Loucy (cell line): Measurements from ENCODE around the gene SLIT1.

Experiments used
- H2AFZ ChIP-seq: fragments of 200-600 bp; sonication (generic); 2 replicates; pipeline ENCODE4 v1.6.0; 2016; ENCODE audit warnings: antibody characterized with exemption, mild to moderate bottlenecking, low read length, moderate library complexity
- H3F3A ChIP-seq: fragments of 200-600 bp; 2 replicates; pipeline ENCODE4 v1.6.0; 2016; ENCODE audit warnings: antibody characterized with exemption, low read depth, mild to moderate bottlenecking
- H3K27me3 ChIP-seq: fragments of 200-600 bp; sonication (generic); 2 replicates; pipeline ENCODE4 v1.6.1; 2014; ENCODE audit warnings: low read length, mild to moderate bottlenecking; ENCODE audit not compliant: insufficient read depth, poor library complexity, severe bottlenecking
- H3K36me3 ChIP-seq: fragments of 200-600 bp; sonication (generic); 2 replicates; pipeline ENCODE4 v1.6.1; 2016; ENCODE audit warnings: low read length; ENCODE audit not compliant: insufficient read depth
- H3K4me1 ChIP-seq: fragments of 200-600 bp; sonication (generic); 2 replicates; pipeline ENCODE4 v1.5.1; 2014; ENCODE audit warnings: low read length, mild to moderate bottlenecking; ENCODE audit not compliant: insufficient read depth, poor library complexity, severe bottlenecking
- H3K4me2 ChIP-seq: fragments of 200-600 bp; sonication (generic); 2 replicates; pipeline ENCODE4 v1.6.0; 2014; ENCODE audit warnings: antibody characterized with exemption, low read length, low read depth, mild to moderate bottlenecking; ENCODE audit not compliant: poor library complexity, severe bottlenecking
- H3K4me3 ChIP-seq: fragments of 200-600 bp; sonication (generic); 2 replicates; pipeline ENCODE4 v1.5.1; 2014; ENCODE audit warnings: low read length, mild to moderate bottlenecking, mixed read lengths; ENCODE audit not compliant: poor library complexity, severe bottlenecking
- H3K79me2 ChIP-seq: fragments of 200-600 bp; sonication (generic); 2 replicates; pipeline ENCODE4 v1.6.1; 2014; ENCODE audit warnings: low read length; ENCODE audit not compliant: insufficient read depth
- H3K9ac ChIP-seq: fragments of 200-600 bp; sonication (generic); 2 replicates; pipeline ENCODE4 v1.6.0; 2014; ENCODE audit warnings: mild to moderate bottlenecking, low read depth, low read length, moderate library complexity; ENCODE audit not compliant: poor library complexity, severe bottlenecking
- H3K9me2 ChIP-seq: fragments of 200-600 bp; sonication (generic); replicated peaks from 2 replicates; pipeline ENCODE4 v1.6.1; 2016; ENCODE audit warnings: low read depth, low read length, mixed read lengths
- H3K9me3 ChIP-seq: fragments of 200-600 bp; sonication (generic); 2 replicates; pipeline ENCODE4 v1.6.1; 2014; ENCODE audit warnings: mild to moderate bottlenecking, antibody characterized with exemption, low read length, low read depth; ENCODE audit not compliant: insufficient read depth
- H4K20me1 ChIP-seq: fragments of 200-600 bp; sonication (generic); 2 replicates; pipeline ENCODE4 v1.6.0; 2014; ENCODE audit warnings: antibody characterized with exemption, low read length, mild to moderate bottlenecking; ENCODE audit not compliant: insufficient read depth, poor library complexity, severe bottlenecking
- EZH2phosphoT487 ChIP-seq: fragments of 200-600 bp; IDR thresholded peaks from 2 replicates; pipeline ENCODE4 v1.6.1; 2018; ENCODE audit warnings: antibody characterized with exemption, mild to moderate bottlenecking, moderate library complexity, borderline replicate concordance
- TF ChIP-seq, protein P1 (sequence below): fragments of 200-600 bp; sonication (generic); conservative IDR thresholded peaks from 2 replicates; pipeline ENCODE4 v1.5.1; 2014; ENCODE audit warnings: mild to moderate bottlenecking, antibody characterized with exemption, low read length

SLIT1 gene

DNA sequence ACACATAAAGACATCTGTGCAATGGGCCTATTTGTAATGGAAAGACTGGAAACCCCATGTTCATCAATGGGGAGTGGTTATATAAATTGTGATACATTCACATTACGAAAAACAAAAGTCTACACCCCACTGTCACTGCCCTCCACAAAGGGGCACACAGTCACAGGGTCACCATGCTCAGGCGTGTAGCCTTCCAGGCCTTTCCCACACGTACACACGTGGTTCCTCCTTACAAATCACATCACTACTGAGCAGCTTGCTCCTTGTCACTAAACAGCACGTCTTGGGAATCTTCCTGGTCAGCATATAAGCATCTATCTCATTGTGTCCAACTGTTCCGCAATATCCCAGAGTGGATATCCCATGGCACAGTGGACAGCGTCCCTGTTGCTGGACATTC is 163.1 kb downstream of the SLIT1 start:
- Histone ChIP-seq H3K79me2 (no peaks in the 10 kb centered on the region), H2AFZ (no peak overlapping the region), H4K20me1 (no peaks in the 10 kb centered on the region), H3K9ac (no peak overlapping the region), H3F3A (no peaks in the 10 kb centered on the region), H3K9me3 (no peaks in the 10 kb centered on the region), H3K4me1 (peaks cover 6% of the 10 kb centered on the region), H3K36me3 (no peaks in the 10 kb centered on the region), H3K4me2 (no peak overlapping the region), H3K27me3 (no peaks in the 10 kb centered on the region), H3K4me3 (no peak overlapping the region), H3K9me2 (no peaks in the 10 kb centered on the region)
- TF ChIP-seq EZH2phosphoT487: no peak
- TF ChIP-seq, protein P1, sequence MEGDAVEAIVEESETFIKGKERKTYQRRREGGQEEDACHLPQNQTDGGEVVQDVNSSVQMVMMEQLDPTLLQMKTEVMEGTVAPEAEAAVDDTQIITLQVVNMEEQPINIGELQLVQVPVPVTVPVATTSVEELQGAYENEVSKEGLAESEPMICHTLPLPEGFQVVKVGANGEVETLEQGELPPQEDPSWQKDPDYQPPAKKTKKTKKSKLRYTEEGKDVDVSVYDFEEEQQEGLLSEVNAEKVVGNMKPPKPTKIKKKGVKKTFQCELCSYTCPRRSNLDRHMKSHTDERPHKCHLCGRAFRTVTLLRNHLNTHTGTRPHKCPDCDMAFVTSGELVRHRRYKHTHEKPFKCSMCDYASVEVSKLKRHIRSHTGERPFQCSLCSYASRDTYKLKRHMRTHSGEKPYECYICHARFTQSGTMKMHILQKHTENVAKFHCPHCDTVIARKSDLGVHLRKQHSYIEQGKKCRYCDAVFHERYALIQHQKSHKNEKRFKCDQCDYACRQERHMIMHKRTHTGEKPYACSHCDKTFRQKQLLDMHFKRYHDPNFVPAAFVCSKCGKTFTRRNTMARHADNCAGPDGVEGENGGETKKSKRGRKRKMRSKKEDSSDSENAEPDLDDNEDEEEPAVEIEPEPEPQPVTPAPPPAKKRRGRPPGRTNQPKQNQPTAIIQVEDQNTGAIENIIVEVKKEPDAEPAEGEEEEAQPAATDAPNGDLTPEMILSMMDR: no peak

DNA sequence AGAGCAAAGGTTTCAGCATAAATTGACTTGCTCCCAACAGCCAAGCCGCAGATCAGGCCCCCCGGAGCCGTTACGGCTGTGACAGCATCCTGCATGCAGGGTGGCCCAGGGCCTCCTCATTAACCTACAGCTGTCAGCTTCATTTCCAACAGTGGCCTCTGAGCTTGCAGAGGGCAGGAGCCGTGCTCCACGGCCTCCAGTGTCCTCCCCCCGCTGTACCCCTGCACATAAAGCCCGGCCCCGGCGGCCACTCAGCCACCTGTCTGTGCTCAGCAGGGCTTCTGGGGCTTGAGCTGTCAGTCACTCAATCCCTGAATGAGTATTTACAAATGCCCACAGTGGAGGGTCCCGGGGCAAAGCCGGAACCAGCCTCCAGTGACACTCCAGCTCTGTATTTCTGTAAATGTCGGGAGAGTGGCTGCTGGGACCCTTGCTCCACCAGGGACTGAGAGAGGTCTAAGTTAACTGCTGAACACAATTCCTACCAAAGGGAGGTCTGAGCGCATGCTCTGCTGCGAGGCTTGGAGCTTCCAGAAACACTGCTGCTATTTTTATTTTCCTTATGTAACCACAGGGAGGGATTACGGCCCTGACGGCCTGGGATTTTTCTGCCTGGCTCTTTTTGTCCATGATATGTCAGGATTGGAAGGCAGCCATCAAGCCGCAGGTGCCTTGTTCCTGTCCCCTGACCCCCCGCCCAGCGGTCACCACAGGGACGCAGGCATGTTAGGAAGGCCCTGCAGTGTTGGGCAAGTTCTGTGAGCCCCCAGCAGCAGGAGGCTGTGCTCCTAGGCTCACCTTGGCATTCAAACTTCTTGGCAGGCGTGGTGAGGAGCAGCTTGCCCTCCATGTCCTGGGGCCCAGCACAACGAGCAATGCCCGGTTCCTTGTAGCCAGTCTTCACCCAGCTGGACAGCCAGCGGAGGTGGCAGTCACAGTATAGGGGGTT is 165.0 kb downstream of the SLIT1 start:
- Histone ChIP-seq H3K4me2 (no peak overlapping the region), H3K9me3 (no peaks in the 10 kb centered on the region), H3F3A (no peaks in the 10 kb centered on the region), H3K9me2 (no peaks in the 10 kb centered on the region), H3K79me2 (no peaks in the 10 kb centered on the region), H2AFZ (no peak overlapping the region), H3K36me3 (no peaks in the 10 kb centered on the region), H4K20me1 (no peaks in the 10 kb centered on the region), H3K27me3 (no peaks in the 10 kb centered on the region), H3K4me1 (peaks cover 18% of the 10 kb centered on the region), H3K9ac (no peak overlapping the region), H3K4me3 (no peak overlapping the region)
- TF ChIP-seq, protein P1: no peak
- no peak for TF ChIP-seq EZH2phosphoT487

DNA sequence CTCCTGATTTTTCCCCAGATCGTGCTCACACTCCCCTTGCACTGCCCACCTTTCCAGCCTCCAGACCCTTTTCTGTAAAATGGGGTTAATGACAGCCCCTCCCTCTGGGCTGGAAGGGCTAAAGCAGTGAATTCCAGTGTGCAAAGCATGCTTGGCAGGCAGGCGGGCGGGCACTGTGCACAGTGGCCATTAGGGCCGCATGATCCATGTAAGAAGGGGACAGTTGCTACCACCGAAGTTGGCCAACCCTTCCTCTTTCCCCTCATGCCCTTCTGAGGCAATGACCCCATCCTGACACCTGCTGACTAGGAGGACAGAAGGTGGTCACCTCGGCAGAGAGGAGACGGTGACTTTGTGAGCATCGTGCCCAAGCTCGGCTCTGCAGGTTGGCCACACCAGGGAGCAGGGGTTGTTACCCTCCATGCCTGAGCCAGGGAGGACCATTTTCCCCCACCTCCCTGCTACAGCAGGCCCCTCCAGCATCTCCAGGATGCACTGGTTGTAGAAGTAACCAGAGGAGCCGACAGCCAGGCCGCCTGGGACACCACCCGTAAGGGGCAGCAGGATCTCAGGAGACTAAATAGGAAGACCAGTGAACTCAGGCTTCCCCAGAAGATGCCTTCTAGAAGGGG is 166.4 kb downstream of the SLIT1 start:
- TF ChIP-seq EZH2phosphoT487: no peak
- TF ChIP-seq, protein P1: no peak
- H3K4me1 ChIP-seq: peaks cover 18% of the 10 kb centered on the region

More for the DNA sequence above, 166.4 kb downstream of the SLIT1 start:
- no peak overlapping the region for H2AFZ ChIP-seq
- H3K79me2 ChIP-seq: no peaks in the 10 kb centered on the region
- H3K4me2 ChIP-seq: no peak overlapping the region
- H3K27me3 ChIP-seq: no peaks in the 10 kb centered on the region
- H3K9me2 ChIP-seq: no peaks in the 10 kb centered on the region
- H3F3A ChIP-seq: no peaks in the 10 kb centered on the region
- no peaks in the 10 kb centered on the region for H3K9me3 ChIP-seq
- H4K20me1 ChIP-seq: no peaks in the 10 kb centered on the region
- H3K9ac ChIP-seq: no peak overlapping the region
- no peak overlapping the region for H3K4me3 ChIP-seq
- no peaks in the 10 kb centered on the region for H3K36me3 ChIP-seq
